Right atrium auricular region (tissue), 2 donors: ENCODE results near the gene RASSF1. TPM values are rescaled to one million over a fixed set of nuclear protein-coding genes. Genes with fewer than 3 reads are reported as not detected.
A peak's percentile ranks its signal among the peaks of the same experiment; 100 is the strongest.

Source experiments
- DNase-seq: peaks from one replicate; pipeline ENCODE4 v3.0.0-alpha.2; 2019; ENCODE audit warnings: low spot score
- H3K27ac ChIP-seq, 2 donors: fragments of 200-600 bp; sonication (generic); 1 replicate in 1 of 2; 2 replicates in 1 of 2; pipeline ENCODE4 v1.5.1; 2016 to 2019
- H3K27me3 ChIP-seq, 2 donors: fragments of 200-600 bp; sonication (generic); one replicate each; pipeline versions ENCODE4 v1.5.1 to v1.6.0; 2017 to 2019
- H3K36me3 ChIP-seq: fragments of 200-600 bp; sonication (generic); one replicate; pipeline ENCODE4 v1.5.1; 2016
- H3K4me1 ChIP-seq, 2 donors: fragments of 200-600 bp; sonication (generic); one replicate each; pipeline versions ENCODE4 v1.5.1 to v1.6.0; 2017 to 2019
- H3K4me3 ChIP-seq, 2 donors: fragments of 200-600 bp; sonication (generic); 1 replicate in 1 of 2; 2 replicates in 1 of 2; pipeline ENCODE4 v1.5.1; 2017 to 2019; ENCODE audit warnings: mild to moderate bottlenecking in 1 of 2, moderate library complexity in 1 of 2
- H3K9me3 ChIP-seq, 2 donors: fragments of 200-600 bp; sonication (generic); one replicate each; pipeline ENCODE4 v1.5.1; 2019
- total RNA-seq, 2 donors: library from RNA; depleted of rRNA; stranded (reverse); fragments of >200 nt; gene quantifications; one replicate each; pipeline ENCODE4 v1.1.0, GENCODE V29; 2016
- TF ChIP-seq, protein P1 (sequence below), 2 donors: fragments of 200-600 bp; sonication (generic); IDR thresholded peaks; one replicate each; pipeline ENCODE4 v1.5.1; 2019; ENCODE audit warnings: antibody characterized with exemption in 2 of 2

Gene RASSF1
- total RNA-seq, 2 donors from 2014 or later = 18.6 to 25.9 TPM

DNA sequence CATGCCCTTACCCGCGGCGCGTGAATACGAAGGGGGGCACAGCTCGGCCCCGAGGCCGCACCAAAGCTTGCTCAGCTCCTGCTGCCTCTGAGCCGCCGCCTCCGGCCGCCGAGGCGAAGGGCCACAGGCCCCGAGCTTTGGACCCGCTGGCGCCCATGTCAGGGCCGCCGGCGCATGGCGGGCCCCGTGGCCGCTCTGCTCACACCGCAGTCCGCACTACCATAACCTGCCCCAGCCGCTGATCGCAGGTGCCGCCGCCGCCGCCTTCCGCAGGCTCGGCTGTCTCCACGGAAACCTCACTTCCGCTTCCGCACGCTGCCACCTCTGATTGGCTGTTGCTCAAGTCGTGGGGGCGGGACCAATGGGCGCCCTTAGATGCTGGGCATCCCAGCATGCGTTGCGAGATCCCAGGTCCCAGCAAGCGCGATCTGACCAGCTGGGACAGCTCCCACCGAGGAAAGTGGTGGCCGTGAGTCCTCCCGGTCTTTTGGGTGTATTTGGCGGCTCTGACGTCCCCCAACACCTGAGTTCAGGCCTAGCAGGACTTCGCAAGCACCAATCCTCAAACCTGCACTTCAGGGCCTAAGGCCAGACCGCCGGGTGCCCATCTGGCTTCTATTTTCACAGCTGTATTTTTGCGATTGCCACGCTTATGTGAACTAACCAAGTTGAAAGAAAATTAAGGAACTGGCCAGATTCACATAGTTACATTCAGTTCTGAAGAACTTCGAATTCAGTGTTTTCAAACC, 12.5 kb downstream of the RASSF1 start, which contains the start of gene TUSC2:
Gene TUSC2 (minus strand): TSS at position 281 of the 749 bp plus-strand sequence. CDS start 124 bp downstream, at position 157.
- peak within 1 kb of the TSS; percentile 85 to 91 for H3K27ac ChIP-seq
- peak within 1 kb of the TSS; percentile 92 to 100 for H3K4me3 ChIP-seq
- H3K9me3 ChIP-seq = no peaks in the 10 kb centered on the region
- H3K4me1 ChIP-seq = peaks cover 0 to 63% of the 10 kb centered on the region in 2 donors
- peak; percentile 98 for DNase-seq
- peaks cover 47% of the 10 kb centered on the region for H3K36me3 ChIP-seq
- TF ChIP-seq, protein P1, sequence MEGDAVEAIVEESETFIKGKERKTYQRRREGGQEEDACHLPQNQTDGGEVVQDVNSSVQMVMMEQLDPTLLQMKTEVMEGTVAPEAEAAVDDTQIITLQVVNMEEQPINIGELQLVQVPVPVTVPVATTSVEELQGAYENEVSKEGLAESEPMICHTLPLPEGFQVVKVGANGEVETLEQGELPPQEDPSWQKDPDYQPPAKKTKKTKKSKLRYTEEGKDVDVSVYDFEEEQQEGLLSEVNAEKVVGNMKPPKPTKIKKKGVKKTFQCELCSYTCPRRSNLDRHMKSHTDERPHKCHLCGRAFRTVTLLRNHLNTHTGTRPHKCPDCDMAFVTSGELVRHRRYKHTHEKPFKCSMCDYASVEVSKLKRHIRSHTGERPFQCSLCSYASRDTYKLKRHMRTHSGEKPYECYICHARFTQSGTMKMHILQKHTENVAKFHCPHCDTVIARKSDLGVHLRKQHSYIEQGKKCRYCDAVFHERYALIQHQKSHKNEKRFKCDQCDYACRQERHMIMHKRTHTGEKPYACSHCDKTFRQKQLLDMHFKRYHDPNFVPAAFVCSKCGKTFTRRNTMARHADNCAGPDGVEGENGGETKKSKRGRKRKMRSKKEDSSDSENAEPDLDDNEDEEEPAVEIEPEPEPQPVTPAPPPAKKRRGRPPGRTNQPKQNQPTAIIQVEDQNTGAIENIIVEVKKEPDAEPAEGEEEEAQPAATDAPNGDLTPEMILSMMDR (IDR thresholded peaks at IDR 0.05) = no peak
- no peaks in the 10 kb centered on the region for H3K27me3 ChIP-seq

DNA sequence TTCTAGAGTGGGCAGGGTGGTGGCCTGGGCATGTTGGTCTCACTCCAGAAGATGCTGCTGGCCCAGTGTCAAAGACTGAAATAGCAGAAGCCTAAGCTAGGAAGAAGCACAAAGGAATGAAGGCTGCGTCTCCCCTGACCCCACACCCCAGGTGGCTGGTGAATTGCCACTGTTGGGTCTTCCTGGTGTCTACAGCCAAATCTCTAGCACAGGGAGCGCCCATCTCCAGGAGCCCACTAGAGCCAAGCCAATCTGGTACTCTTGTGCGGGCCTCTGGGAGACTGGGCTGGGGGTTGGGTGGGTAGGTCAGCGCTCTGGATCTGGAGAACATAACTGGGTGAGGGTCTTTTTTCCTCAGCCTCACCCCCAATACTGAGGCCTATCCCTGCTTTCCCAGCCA, 13.5 kb downstream of the RASSF1 start:
- Histone ChIP-seq H3K27me3 (no peaks in the 10 kb centered on the region), H3K36me3 (peaks cover 39% of the 10 kb centered on the region), H3K4me1 (peaks cover 0 to 63% of the 10 kb centered on the region in 2 donors), H3K4me3 (peak overlapping the region; percentile 92 to 100), H3K9me3 (no peaks in the 10 kb centered on the region), H3K27ac (peak overlapping the region in 1 of 2 donors; percentile 91)
- no peak for DNase-seq
- TF ChIP-seq, protein P1 (IDR thresholded peaks at IDR 0.05) = no peak

DNA sequence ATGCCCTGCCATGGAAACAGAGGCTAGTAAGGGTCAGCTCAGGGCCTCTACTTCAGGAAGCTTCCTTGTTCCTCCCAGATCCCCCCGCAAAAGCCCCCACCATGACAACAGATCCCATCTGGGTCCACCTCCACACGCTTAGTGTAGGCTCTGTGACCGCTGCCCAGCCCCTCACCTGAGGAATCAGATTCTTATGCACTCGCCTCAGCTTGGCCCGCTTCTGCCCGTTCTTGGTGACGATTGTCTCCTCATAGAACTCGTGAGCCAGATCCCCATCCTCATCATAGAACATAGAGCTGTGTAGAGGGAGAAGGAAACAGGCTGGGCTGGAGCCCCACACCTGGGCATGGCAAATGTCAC, 14.5 kb downstream of the RASSF1 start:
- Histone ChIP-seq H3K27ac (peak overlapping the region in 1 of 2 donors; percentile 93), H3K4me1 (peaks cover 0 to 66% of the 10 kb centered on the region in 2 donors)
- TF ChIP-seq, protein P1 (IDR thresholded peaks at IDR 0.05) = no peak

DNA sequence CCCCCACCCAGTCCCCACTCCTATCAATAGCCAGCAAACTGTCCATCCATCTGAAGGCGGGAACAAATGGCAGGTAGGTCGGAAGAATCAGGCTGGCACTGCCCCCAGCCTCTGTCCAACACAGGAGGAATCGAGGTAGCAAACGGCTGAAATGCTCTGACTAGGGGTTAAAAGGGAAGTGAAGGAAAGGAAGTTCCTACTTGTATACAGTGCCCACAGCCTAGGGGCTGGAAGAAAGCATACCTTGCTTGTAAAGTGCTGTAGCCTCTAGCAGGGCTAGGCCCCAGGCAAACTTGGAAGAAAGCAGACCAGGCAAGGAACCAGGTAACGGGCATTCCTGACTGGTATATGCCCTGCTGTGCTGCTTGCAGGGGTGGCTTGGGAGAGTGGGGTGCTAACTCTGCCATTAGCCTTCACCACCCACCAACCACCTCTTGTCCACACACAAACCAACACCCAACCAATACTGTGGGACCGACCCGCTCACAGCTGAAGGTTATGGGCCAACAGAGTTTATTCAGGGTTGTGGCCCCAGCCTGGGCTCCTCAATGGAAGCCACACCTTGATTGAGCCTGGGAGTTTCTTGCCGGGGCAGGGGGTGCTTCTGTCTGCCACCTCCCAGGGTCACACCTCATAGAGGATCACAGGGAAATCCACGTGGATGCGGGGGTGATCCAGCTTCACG, 15.0 kb downstream of the RASSF1 start:
- no peaks in the 10 kb centered on the region for H3K9me3 ChIP-seq
- no peaks in the 10 kb centered on the region for H3K27me3 ChIP-seq
- no peak for DNase-seq
- TF ChIP-seq, protein P1 (IDR thresholded peaks at IDR 0.05) = no peak
- H3K4me1 ChIP-seq = peaks cover 0 to 66% of the 10 kb centered on the region in 2 donors
- peak overlapping the region in 1 of 2 donors; percentile 93 for H3K27ac ChIP-seq
- no peak overlapping the region for H3K4me3 ChIP-seq
- H3K36me3 ChIP-seq = peaks cover 24% of the 10 kb centered on the region

More for the DNA sequence above, 14.5 kb downstream of the RASSF1 start:
- DNase-seq = no peak
- no peaks in the 10 kb centered on the region for H3K27me3 ChIP-seq
- no peak overlapping the region for H3K4me3 ChIP-seq
- peaks cover 29% of the 10 kb centered on the region for H3K36me3 ChIP-seq
- no peaks in the 10 kb centered on the region for H3K9me3 ChIP-seq

DNA sequence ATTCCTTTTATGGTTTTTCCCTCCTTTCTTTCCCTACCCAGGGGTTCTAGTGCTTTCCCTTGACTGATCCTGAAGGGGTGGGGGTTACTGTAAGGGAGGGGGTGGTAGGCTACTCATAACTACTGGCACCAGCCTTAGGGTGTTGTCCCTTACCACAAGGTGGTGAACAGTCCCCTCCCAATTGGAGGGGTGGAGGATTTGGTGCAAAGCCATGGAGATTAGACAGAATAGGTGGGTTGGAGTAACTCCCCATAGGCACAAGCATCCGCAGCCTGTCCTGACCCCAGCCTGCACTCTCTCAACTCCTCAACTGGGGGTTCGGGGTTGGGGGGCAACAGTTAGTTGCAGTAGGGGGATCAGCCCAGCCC, 15.5 kb downstream of the RASSF1 start:
- no peak for DNase-seq
- Histone ChIP-seq H3K4me1 (peaks cover 0 to 71% of the 10 kb centered on the region in 2 donors), H3K4me3 (no peak overlapping the region), H3K27ac (peak overlapping the region; percentile 93), H3K27me3 (no peaks in the 10 kb centered on the region), H3K36me3 (peaks cover 18% of the 10 kb centered on the region), H3K9me3 (no peaks in the 10 kb centered on the region)
- TF ChIP-seq, protein P1 (IDR thresholded peaks at IDR 0.05) = no peak
